ENCODE results near the gene PDCD4.

Gene PDCD4

DNA sequence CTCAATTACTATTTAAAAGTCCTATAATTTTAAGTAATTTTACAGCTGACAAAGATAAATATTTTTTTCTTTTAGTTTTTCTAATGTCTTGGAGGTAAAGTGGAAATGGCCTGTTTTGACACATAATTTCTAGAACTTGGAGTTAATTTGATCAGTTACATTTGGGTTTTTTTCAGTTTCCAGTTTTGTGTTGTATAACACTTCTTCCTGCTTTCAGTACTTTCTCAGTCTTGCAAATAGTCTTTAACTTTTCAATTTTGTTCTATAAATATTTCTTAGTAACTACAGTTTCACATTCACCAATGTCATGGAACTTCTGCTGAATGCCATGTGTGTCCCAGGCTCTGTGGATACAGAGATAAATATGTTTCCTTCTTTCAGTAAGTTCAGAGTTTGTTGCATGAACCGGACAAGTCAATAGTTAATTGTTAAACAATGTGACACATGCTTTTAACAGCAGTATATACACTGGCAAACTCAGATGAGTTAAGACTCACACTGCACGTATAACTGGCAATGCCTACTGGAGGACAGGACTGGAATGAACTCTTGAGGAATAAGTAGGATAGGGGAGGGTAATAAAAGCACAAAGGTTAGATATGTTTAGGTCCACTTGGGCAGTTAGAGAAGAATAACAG lies 52.2 kb downstream of the PDCD4 start:
- no peak for DNase-seq

- DNase-seq = no peak
Measured at GRCh38 chr10:110927461-110927860, 55.7 kb downstream of the PDCD4 start.

- DNase-seq = no peak
Measured at GRCh38 chr10:110931769-110932381, 60.1 kb downstream of the PDCD4 start.

GRCh38 chr10:110932505-110933180 lies 60.9 kb downstream of the PDCD4 start:
- DNase-seq = no peak

- DNase-seq = no peak
Measured at GRCh38 chr10:110936757-110937156, 65.0 kb downstream of the PDCD4 start.

GRCh38 chr10:110939419-110939818 lies 67.7 kb downstream of the PDCD4 start:
- no peak for DNase-seq

- DNase-seq = no peak
Measured at GRCh38 chr10:110944792-110945396, 73.2 kb downstream of the PDCD4 start.

DNA sequence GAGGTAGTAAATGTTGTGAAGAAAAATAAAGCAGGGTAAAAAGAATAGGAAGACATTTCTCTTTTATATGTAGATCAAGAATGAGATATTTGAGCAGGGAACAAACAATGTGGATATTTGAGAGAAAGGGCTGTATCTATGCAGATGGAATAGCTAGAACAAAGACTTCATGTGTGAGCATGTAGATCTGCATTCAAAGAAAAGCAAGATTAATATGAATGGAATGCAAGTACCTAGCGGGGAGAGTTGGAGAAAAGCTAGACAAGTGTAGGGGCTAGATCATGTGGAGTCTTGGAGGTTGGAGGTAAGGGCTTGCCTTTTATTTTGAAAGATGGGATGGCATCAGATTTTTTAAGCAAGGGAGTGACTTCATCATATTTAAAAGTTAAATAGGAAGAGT lies 74.8 kb downstream of the PDCD4 start:
- no peak for DNase-seq

DNA sequence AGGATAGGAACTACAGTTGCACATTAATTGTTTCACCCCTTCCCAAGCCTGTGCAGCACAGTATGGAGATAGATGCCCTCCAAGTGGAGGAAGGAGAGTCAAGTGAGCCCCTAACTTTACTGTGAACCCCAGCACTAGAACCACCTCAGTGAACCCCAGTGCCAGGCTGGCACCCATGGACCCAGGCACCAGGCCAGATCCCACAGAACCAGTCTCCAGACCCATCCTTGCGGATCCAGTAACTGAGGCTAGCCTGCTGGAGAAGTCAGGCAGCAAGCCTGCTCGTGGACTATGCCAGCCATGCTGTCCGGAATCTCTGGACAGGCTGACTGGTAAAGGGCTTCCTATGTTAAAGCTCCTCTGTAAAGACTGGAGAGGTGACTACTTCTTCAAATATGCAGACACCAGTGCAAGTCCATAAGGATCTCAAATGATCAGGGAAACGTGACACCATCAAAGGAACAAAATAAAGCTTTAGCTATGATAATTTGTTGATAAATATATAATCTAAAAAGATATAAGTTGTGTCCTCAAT lies 75.4 kb downstream of the PDCD4 start:
- DNase-seq = no peak

Measured in stimulated activated CD4-positive, alpha-beta T cell treated with anti-CD3 and anti-CD28 coated beads, Interleukin-15, amount 100 ng/mL, for 24 hours (primary cell).